ENCODE measurements around the gene CRHR2. TPM values are rescaled to one million over a fixed set of nuclear protein-coding genes. Genes with fewer than 3 reads are reported as not detected.
"Not testable (repeated sequence)": the region's sequence is repeated elsewhere in the genome, so short reads cannot be mapped to it uniquely, and the experiment has no call there.

CRHR2 gene
- total RNA-seq, 2 donors from 2014 or later: not detected

DNA sequence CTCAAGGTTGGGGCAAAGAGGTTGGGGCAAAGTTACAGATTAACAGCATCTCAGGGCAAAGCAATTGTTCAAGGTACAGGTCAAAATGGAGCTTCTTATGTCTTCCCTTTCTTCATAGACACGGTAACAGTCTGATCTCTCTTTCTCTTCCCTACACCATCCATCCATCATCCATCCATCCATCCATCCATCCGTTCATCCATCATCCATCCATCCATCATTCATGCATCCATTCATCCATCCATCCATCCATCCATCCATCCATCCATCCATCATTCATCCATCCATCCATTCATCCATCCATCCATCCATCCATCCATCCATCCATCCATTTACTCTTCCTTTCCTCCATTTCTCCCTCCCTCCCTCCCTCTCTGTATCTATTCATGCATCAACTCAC, 37.2 kb upstream of the CRHR2 start:
- H3K27ac Mint-ChIP-seq; DNase-seq; ATAC-seq (replicated peaks in 1 of 2); H3K27me3 Mint-ChIP-seq (ENCODE audit: low read depth); H3K4me3 Mint-ChIP-seq; H3K4me1 Mint-ChIP-seq (ENCODE audit: low read depth): not testable (repeated sequence)
- peaks cover 22 to 24% of the 10 kb centered on the region in 2 donors for H3K36me3 Mint-ChIP-seq (ENCODE audit: insufficient read depth in 2 of 2)
- H3K9me3 Mint-ChIP-seq: peaks cover 15 to 19% of the 10 kb centered on the region in 2 donors

DNA sequence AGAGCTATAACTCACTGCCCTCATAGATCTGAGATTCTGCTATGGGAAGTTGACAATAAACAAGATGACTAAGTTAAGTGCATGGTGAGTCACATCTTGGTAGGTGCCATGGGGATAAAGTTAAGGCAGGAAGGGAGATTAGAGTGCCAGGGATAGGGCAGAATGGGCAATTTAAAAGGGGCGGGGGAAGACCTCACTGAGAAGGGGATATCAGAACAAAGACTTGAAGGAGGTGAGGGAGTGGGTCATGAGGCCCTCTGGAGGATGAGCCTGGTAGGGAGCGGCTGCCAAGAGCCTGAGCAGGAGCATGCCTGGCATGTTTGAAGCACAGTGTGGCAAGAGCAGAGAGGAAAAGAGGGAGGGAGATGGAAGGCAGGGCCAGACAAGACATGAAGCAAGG, 34.9 kb upstream of the CRHR2 start:
- no peak overlapping the region for H3K27ac Mint-ChIP-seq
- H3K36me3 Mint-ChIP-seq (ENCODE audit: insufficient read depth in 2 of 2): peaks cover 22 to 24% of the 10 kb centered on the region in 2 donors
- no peaks in the 10 kb centered on the region for H3K4me1 Mint-ChIP-seq (ENCODE audit: low read depth)
- ATAC-seq (replicated peaks in 1 of 2) (no peak), DNase-seq (no peak)
- peaks cover 15 to 19% of the 10 kb centered on the region in 2 donors for H3K9me3 Mint-ChIP-seq
- no peaks in the 10 kb centered on the region for H3K27me3 Mint-ChIP-seq (ENCODE audit: low read depth)
- H3K4me3 Mint-ChIP-seq: no peak overlapping the region

DNA sequence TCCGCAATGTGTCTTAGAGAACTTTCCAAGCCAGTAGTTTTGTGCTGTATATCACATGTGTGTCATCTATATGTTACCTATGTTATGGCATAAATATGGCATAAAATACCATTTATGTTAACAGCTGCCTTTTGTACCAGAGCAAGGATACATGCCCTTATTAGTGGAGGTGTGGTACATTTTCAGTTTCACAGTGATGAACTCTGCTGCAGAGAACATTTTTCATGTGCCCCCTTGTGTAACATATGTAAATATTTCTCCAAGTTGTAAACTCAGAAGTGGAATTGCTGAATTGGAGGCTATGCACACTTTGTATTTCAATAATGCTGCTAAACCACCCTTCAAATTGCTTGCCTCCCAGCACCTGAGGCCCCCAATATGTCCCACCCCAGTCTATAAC, 31.9 kb upstream of the CRHR2 start:
- Mint-ChIP-seq H3K9me3 (peaks cover 6 to 11% of the 10 kb centered on the region in 2 donors), H3K27me3 (ENCODE audit: low read depth) (no peaks in the 10 kb centered on the region), H3K4me1 (ENCODE audit: low read depth) (no peaks in the 10 kb centered on the region), H3K36me3 (ENCODE audit: insufficient read depth in 2 of 2) (peaks cover 13 to 15% of the 10 kb centered on the region in 2 donors), H3K4me3 (no peak overlapping the region), H3K27ac (no peak overlapping the region)
- ATAC-seq (replicated peaks in 1 of 2): no peak
- no peak for DNase-seq

DNA sequence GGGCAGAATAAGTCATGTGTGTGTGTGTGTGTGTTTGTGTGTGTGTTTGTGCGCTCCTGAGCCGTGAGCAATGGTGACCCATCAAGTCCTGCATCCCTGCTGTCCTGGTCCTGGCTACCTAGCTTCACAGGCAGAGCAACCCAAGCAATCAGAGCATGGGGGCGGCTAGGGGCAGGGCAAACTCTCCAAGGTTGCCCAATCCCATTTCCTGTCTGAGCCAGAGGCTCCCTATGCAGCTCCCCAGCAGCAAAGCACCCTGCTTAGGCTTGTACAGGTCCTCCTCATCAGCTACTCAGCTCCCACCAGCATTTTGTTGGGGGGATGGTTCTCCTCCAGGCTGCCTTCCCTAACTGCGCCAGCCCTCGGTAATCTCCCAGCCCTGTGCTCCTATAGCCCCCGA, 31.1 kb upstream of the CRHR2 start:
- Mint-ChIP-seq H3K9me3 (peaks cover 6 to 8% of the 10 kb centered on the region in 2 donors), H3K4me1 (ENCODE audit: low read depth) (no peaks in the 10 kb centered on the region), H3K27ac (no peak overlapping the region), H3K36me3 (ENCODE audit: insufficient read depth in 2 of 2) (peaks cover 8 to 12% of the 10 kb centered on the region in 2 donors), H3K27me3 (ENCODE audit: low read depth) (no peaks in the 10 kb centered on the region), H3K4me3 (no peak overlapping the region)
- ATAC-seq (replicated peaks in 1 of 2): no peak
- no peak for DNase-seq

DNA sequence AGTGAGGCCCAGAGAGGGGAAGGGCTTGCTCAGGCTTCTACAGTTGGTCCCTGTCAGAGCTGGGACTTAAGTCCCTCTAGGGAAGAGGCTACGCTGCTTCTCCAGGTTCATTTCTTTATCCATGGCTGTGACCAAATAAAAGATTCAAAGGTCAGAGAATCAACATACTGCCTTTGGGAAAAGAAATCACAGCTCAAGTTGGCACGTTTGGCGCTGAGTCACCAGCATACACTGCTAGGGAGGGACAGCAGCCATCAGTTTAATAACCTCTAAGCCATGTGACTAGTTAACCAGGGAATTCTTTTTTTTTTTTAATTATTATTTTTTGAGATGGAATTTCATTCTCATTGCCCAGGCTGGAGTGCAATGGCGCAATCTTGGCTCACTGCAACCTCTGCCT, 28.4 kb upstream of the CRHR2 start:
- Mint-ChIP-seq H3K36me3 (ENCODE audit: insufficient read depth in 2 of 2) (no peaks in the 10 kb centered on the region), H3K9me3 (no peaks in the 10 kb centered on the region), H3K27me3 (ENCODE audit: low read depth) (no peaks in the 10 kb centered on the region), H3K4me1 (ENCODE audit: low read depth) (no peaks in the 10 kb centered on the region), H3K4me3 (no peak overlapping the region), H3K27ac (no peak overlapping the region)
- ATAC-seq (replicated peaks in 1 of 2) (no peak), DNase-seq (no peak)

DNA sequence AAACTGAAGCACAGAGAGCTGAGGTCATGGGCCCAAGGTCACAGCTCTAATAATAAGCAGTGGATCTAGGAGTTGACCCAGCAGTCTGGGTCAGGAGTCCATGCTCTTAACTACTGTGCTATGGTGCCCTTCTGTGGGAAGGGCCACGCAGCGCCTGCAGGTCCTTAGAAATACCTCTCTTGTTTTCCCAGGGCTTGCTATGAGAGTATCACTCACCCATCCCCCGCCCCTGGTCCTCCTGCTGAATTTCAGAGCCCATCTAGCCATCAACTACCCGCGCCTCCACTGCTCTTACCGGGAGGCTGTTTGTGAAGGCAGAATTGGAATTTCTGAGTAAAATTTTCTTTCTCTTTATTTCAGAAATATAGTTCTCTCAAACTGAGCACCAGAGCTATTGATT, 27.3 kb upstream of the CRHR2 start:
- Mint-ChIP-seq H3K4me1 (ENCODE audit: low read depth) (no peaks in the 10 kb centered on the region), H3K36me3 (ENCODE audit: insufficient read depth in 2 of 2) (no peaks in the 10 kb centered on the region), H3K9me3 (no peaks in the 10 kb centered on the region), H3K27ac (no peak overlapping the region), H3K27me3 (ENCODE audit: low read depth) (no peaks in the 10 kb centered on the region), H3K4me3 (no peak overlapping the region)
- ATAC-seq (replicated peaks in 1 of 2) (no peak), DNase-seq (no peak)

DNA sequence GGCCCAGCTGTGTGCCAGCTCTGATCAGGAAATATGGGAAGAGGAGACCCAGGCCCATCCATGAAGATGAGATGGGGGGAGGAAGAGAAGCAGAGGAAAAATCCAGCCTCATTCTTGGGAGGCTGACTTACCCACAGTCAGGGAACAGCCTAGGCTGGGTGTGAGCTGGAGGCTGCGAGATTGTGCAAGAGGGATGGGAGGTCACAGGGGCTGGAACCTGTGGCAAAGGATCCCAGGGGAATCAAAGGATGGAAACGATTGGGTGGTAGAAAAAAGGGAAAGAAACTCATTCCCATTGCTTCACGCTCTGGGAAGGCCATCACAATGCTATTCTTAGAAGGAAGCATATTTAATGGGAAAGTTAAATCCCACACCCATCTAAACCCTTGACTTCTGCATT, 26.7 kb upstream of the CRHR2 start:
- no peaks in the 10 kb centered on the region for H3K36me3 Mint-ChIP-seq (ENCODE audit: insufficient read depth in 2 of 2)
- no peak for ATAC-seq (replicated peaks in 1 of 2)
- no peak for DNase-seq

DNA sequence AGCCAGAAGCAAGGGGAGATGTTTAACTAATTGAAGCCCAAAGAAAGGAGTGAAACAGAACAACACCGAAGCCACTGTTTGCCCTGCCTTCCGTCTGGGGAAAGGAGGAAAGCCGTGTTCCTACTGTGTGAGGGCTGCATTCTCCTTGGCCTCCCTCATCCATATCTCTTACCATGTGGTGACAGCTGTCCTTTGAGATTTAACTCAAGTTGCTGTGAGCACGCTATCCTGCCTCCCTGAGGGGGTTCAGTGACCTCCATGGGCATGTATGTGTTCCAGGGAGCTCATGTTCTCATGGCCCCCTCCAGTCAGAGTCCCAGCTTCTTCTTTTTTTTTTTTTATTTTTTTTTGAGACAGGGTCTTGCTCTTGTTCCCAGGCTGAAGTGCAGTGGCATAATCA, 26.2 kb upstream of the CRHR2 start:
- Mint-ChIP-seq H3K4me3 (no peak overlapping the region), H3K9me3 (no peaks in the 10 kb centered on the region), H3K36me3 (ENCODE audit: insufficient read depth in 2 of 2) (no peaks in the 10 kb centered on the region), H3K27me3 (ENCODE audit: low read depth) (no peaks in the 10 kb centered on the region), H3K27ac (no peak overlapping the region), H3K4me1 (ENCODE audit: low read depth) (no peaks in the 10 kb centered on the region)
- DNase-seq (no peak), ATAC-seq (replicated peaks in 1 of 2) (no peak)

More for the DNA sequence above, 26.7 kb upstream of the CRHR2 start:
- Mint-ChIP-seq H3K27me3 (ENCODE audit: low read depth) (no peaks in the 10 kb centered on the region), H3K4me1 (ENCODE audit: low read depth) (no peaks in the 10 kb centered on the region), H3K4me3 (no peak overlapping the region), H3K27ac (no peak overlapping the region), H3K9me3 (no peaks in the 10 kb centered on the region)

DNA sequence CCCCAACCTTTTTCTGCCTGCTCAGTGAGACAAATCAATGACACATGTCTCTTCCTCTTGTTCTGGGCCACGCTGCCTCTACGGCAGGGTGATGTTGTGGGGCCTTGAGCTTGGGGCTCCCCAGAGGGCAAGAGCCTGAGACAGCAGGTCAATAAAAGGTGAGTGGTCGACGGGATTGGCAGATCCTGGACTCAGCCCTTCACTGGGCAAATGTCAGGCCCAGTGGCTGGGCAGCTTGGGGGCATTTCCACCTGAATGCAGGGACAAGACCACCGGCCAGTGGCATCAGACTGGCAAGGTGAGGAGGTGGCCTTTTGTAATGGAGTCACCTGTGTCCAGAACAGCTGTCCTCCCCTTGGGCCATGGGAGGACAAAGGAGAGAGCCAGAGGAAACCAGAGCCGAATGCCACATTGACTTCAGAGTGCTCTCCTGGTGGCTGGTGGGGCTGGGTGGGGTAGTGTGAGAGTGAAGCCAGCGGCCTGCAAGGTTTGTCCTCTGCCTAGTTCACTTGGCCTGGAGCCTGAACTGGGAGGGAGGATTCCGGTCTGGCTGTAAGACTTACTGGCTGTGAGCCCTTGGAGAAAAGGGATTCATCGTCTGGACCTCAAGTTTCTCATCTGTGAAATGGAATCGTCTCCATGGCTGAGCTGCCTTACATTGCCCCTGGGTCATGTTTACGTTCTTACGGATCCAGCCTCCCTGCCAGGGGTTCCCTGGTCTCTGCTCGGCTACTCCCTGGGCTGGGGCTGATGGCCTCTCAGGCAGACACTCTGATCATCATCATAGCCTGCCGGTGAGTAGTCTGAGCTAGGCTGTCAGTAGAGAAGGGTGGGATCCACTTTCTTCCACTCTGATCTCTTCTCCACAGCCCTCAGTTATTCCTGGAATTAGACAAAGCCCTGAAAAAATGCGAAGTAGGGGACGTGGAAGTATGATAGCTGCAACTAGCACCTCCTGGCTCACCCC, 25.4 kb upstream of the CRHR2 start:
- Mint-ChIP-seq H3K27ac (no peak overlapping the region), H3K9me3 (no peaks in the 10 kb centered on the region), H3K4me3 (no peak overlapping the region), H3K27me3 (ENCODE audit: low read depth) (no peaks in the 10 kb centered on the region), H3K36me3 (ENCODE audit: insufficient read depth in 2 of 2) (no peaks in the 10 kb centered on the region), H3K4me1 (ENCODE audit: low read depth) (no peaks in the 10 kb centered on the region)
- ATAC-seq (replicated peaks in 1 of 2) (no peak), DNase-seq (no peak)

DNA sequence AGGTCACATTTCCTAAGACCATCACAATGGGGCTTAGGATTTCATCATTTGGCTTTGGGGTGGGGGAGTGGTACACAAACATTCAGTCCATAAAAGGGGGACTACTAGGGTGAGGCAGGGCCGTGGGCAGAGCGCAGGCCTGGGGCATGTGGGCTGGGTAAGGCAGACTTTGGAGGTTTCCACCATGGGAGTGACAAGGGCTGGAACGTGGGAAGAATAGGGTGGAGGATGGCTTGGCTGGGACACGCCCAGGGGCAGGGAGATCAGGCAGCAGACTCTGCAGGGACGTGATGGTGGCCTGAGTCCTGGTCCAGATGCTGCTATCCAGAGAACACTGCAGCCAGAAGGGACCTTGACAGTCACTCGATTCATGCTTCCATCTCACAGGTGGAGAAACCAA, 24.7 kb upstream of the CRHR2 start:
- Mint-ChIP-seq H3K4me1 (ENCODE audit: low read depth) (no peaks in the 10 kb centered on the region), H3K4me3 (no peak overlapping the region), H3K9me3 (no peaks in the 10 kb centered on the region), H3K36me3 (ENCODE audit: insufficient read depth in 2 of 2) (no peaks in the 10 kb centered on the region), H3K27me3 (ENCODE audit: low read depth) (no peaks in the 10 kb centered on the region), H3K27ac (no peak overlapping the region)
- DNase-seq (no peak), ATAC-seq (replicated peaks in 1 of 2) (no peak)

DNA sequence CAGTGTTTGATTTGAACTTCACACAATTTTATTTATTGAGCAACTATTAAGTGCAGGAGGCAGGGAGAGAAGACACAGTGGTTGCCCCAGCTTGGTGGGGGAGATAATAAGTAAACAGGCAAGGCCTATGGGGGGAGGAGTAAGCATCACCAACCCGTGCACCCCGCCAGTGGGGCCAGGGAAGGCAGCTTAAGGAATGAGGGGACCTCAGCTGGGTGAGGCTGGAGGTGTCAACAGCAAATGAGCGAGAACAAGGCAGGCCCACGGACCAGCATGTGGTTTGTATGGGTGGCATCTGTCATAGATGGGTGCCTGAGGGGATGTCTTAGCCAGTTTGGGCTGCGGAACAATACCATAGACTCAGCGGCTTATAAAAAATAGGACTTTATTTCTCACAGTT, 24.1 kb upstream of the CRHR2 start:
- Mint-ChIP-seq H3K9me3 (no peaks in the 10 kb centered on the region), H3K27ac (no peak overlapping the region), H3K27me3 (ENCODE audit: low read depth) (no peaks in the 10 kb centered on the region), H3K36me3 (ENCODE audit: insufficient read depth in 2 of 2) (no peaks in the 10 kb centered on the region), H3K4me3 (no peak overlapping the region), H3K4me1 (ENCODE audit: low read depth) (no peaks in the 10 kb centered on the region)
- DNase-seq (no peak), ATAC-seq (replicated peaks in 1 of 2) (no peak)

DNA sequence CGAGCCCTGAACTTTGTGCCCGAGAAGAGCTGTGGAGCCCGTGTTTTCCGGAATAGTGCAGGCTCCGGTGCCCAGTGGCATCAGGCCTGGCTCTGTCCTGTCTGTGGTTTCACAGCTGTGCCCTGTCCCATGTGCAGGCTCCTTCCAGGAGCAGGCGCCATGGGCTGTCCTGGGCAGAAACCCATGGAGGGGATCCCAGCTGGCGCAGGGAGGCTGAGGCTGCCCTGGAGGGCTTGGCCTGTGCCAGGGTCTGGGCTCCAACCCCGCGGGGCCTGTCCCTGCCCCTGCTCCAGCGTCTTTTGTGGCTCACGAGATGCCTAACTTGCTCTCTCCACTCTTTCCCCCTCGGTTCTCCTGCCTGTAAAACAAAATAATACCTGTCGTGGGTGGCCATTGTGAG, 23.3 kb upstream of the CRHR2 start:
- Mint-ChIP-seq H3K4me3 (no peak overlapping the region), H3K4me1 (ENCODE audit: low read depth) (no peaks in the 10 kb centered on the region), H3K27me3 (ENCODE audit: low read depth) (no peaks in the 10 kb centered on the region), H3K27ac (no peak overlapping the region), H3K9me3 (no peaks in the 10 kb centered on the region), H3K36me3 (ENCODE audit: insufficient read depth in 2 of 2) (no peaks in the 10 kb centered on the region)
- ATAC-seq (replicated peaks in 1 of 2) (no peak), DNase-seq (no peak)

DNA sequence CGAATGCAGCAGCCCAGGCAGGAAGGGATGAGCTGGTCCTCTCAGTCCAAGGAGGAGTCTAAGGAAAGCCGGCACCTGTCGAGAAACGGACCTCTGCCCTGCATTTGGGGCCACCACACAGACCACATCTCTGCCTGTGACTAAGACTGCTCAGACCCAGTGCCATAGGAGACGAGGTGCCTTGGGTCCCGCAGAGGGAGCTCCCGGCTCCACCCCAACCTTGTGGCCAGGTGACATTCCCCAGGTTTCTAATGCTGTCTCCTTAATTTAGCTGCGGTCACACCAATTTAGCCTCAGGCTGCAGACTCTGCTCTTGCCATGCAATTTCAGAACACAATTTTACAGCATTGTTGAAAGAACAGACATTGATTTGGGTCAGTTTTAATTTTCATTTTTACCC, 22.8 kb upstream of the CRHR2 start:
- ATAC-seq (replicated peaks in 1 of 2) (no peak), DNase-seq (no peak)
- Mint-ChIP-seq H3K27me3 (ENCODE audit: low read depth) (no peaks in the 10 kb centered on the region), H3K9me3 (no peaks in the 10 kb centered on the region), H3K4me3 (no peak overlapping the region), H3K4me1 (ENCODE audit: low read depth) (no peaks in the 10 kb centered on the region), H3K27ac (no peak overlapping the region), H3K36me3 (ENCODE audit: insufficient read depth in 2 of 2) (no peaks in the 10 kb centered on the region)

DNA sequence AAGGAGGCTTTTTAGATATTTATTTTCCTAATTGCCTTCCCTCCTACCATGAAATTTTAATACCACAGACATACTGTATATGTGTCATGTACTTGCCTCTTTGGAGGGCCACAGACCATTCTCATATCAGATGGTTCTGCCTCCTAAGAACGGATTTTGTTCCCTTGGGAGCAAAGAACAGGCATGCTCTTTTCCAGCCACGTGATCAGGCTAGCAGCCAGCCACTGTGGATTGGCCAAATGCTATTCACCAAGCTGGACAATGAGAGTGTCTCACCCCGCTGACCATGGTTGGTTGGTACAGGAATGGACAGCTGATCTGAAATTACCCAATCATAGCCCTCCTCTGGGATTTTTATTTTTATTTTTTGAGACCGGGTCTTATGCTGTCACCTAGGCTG, 21.5 kb upstream of the CRHR2 start:
- Mint-ChIP-seq H3K27ac (no peak overlapping the region), H3K4me1 (ENCODE audit: low read depth) (no peaks in the 10 kb centered on the region), H3K36me3 (ENCODE audit: insufficient read depth in 2 of 2) (no peaks in the 10 kb centered on the region), H3K9me3 (no peaks in the 10 kb centered on the region), H3K27me3 (ENCODE audit: low read depth) (no peaks in the 10 kb centered on the region), H3K4me3 (no peak overlapping the region)
- no peak for ATAC-seq (replicated peaks in 1 of 2)
- DNase-seq: no peak
